GM15510 (cell line): ENCODE data around the gene ARHGEF2.

Experiments used
- POLR2A ChIP-seq: IDR thresholded peaks from 3 replicates; pipeline ENCODE4 v1.6.1; 2011; ENCODE audit warnings: borderline replicate concordance; ENCODE audit not compliant: insufficient read length; ENCODE audit errors: extremely low read depth

ARHGEF2 gene

DNA sequence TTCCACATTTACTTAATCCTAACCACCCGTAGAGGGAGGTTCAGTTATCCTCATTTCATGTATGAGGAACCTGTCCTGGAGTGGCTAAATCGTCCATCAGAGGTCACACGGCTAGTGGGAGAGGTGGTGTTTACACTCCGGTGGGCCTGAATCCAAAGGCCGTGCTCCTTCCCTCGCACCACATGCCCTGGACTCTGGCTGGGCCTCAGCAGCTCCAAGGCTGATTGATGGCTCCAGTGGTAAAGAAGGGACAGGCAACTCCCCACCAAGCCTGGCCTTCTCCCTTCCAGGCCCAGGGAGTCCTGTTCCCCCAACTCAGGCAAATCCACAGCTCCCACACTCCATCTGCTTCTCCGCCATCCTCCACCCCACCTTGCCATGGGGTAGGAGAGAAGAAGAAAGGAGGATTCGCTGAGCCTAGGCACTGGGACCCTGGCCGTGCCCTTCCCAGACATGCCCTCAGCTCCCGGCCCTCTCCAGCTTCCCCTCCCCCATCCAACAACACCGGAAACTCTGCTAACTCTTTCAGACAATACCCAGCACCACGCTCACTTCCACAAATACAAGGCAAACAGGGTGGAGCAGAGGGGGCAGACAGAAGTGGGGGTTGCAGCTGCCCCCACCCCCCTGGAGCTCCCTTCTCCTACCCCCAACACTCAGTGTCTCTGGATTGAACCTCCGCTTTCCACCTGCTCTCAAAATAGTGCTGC is 10.9 kb downstream of the ARHGEF2 start:
- TF ChIP-seq POLR2A: no peak

DNA sequence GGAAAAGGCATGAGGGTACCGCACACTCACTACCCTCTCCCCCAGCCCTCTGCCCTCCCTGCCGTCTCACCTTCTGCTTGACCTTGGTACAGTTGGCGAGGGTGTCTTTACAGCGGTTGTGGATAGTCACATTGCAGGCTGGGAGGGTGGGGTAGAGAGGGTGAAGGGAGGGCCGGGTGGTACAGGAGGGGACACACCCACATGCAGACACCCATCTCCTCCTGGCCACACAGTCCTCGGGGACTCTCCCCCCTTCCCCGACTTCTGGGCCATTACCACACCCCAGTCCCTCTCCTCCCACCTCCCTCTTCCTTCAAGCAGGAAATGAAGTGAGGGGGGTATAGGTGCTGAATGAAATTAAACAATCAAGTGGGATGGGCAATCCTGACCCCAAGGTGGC is 11.6 kb downstream of the ARHGEF2 start:
- no peak for TF ChIP-seq POLR2A

DNA sequence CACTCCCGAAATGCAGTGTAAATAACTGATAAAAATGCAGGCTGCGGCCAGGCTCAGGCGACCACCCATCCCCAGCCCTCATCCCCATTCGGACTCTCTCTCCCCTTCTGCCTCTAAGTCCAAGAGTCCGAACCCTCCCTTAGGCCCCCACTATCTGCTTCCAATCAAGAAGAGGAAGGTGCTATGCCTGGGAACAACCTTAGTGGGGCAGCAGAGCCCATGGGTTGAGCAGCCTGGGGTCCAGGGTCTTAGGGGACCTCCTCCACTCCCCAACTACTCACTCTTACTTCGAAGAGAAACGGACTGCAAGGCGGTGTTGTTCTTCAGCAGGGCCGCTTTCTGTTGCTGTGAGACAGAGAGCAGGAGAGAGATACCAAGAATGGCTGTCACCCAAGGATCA is 12.2 kb downstream of the ARHGEF2 start:
- no peak for TF ChIP-seq POLR2A

- TF ChIP-seq POLR2A: no peak
These were observed 14.2 kb downstream of the ARHGEF2 start for GRCh38 chr1:155964193-155964592.

DNA sequence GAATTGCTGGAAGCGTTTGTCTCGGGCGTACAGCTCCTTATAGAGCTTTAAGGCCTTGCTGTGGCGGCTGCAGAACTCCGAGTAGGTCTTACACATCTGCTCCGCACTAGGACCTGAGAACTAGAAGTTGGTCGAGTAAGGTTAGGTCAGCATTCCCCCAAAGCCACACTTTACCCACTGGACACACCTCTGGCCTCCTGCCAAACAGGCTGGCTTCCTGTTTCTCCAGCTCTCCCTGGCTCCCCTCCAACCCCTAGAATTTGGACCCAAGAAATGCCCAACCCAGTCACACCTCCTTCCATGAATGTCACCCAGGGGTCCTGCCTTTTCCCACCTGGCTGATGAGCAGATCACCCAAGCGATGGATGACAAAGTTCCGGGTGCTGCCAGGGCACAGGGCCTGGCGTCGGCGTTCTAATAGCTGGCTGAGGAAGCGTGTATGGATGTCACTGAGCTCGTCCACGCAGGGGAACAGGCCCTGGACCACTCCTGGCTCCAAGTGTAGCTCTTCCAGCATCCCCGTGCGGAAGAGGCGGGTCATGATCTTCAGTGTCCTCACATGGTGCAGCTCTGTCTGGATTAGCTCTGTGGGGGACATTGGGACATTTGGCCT is 15.6 kb downstream of the ARHGEF2 start:
- no peak for TF ChIP-seq POLR2A

- no peak for TF ChIP-seq POLR2A
These were observed 16.4 kb downstream of the ARHGEF2 start for GRCh38 chr1:155961937-155962336.

DNA sequence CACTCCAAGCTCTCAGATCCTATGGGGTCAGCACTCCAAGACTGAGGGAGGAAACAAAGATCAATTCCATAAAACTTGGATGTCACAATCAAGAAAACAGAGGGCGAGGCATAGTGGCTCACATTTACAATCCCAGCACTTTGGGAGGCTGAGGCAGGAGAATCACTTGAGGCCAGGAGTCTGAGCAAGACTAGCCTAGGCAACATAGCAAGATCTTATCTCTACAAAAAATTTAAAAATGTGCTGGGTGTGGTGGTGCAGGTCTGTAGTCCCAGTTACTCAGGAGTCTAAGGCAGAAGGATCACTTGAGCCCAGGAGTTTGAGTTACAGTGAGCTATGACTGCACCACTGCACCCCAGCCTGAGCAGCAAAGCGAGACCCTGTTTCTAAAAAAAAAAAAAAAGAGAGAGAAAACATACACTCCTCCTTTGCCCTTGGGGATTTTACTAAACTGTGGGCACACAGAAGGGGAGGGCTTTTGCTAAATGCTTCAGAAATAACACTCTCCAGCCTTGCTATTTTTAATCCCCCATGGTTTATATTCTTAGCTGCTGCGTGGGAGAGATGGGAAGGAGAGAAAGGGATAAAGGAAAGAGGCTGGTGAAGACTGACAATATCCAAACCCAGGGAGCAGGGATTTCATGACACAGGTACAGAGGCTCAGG is 18.1 kb downstream of the ARHGEF2 start:
- TF ChIP-seq POLR2A: no peak

DNA sequence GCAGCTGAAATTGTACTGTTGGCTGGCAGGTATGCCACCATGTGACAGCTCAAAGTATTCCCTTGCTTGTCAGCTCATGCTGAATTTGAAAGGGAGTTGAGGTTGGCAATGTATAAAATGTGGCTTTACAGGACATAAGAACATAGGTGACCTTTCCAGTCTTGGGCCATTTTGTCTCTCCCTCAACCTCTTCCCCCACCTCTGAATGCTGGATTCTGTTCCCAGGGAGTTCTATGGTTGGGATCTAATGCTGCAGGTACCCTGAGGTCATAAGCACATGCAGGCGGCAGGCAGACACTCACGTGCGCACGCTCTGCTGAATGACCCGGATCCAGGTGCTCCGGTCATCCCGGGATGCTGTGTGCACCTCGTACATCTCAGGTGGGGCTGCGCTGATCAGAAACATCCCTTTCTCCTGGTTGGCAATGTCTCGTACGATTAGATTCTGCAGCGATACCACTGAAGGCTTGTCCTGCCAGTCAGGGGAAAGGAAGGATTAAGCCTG is 20.9 kb downstream of the ARHGEF2 start:
- no peak for TF ChIP-seq POLR2A

- no peak for TF ChIP-seq POLR2A
These were observed 23.7 kb downstream of the ARHGEF2 start for GRCh38 chr1:155954645-155955044.

DNA sequence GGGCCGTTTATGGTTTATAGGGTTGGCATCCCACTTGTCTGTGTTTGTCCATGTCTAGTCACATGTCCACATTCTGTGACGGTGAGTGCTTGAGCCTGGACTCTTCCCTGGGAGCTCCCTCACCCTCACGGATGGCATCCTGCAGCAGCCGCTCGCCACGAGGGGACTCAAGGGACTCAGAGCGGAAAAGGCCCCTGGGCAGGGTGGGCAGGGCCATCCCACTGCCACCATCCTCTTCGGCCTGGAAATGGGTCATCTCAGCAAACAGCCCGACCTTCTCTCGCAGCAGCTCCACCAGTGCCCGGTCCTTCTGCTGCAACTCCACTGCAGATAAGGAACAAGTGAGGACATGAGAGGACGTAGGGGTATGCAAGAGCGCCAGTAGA is 25.8 kb downstream of the ARHGEF2 start:
- no peak for TF ChIP-seq POLR2A

- TF ChIP-seq POLR2A: no peak
These were observed 26.4 kb downstream of the ARHGEF2 start for GRCh38 chr1:155951753-155952504.

DNA sequence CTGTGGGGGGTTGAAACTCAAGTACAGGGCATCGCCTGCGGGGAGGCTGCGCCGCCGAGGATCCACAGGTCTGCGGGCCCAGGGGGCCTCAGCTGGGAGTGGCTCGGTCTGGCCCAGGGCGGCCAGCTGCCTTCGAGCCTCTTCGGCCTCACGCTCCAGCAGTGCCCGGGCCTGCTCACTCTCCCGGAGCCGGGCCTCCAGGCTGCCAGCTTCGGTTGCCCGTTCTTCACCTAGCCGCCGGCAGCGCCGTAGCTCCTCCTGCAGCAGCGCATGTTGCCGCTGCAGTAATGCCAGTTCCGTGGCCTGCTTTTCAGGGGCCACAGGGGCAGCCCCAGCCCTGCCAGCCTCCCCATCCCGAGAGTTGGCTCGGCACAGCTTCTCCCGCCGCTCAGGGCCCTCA is 27.5 kb downstream of the ARHGEF2 start:
- no peak for TF ChIP-seq POLR2A

GRCh38 chr1:155947741-155948140 is 30.6 kb downstream of the ARHGEF2 start:
- no peak for TF ChIP-seq POLR2A

GRCh38 chr1:155947292-155947691 is 31.1 kb downstream of the ARHGEF2 start:
- TF ChIP-seq POLR2A: no peak

GRCh38 chr1:155946633-155947219 is 31.6 kb downstream of the ARHGEF2 start:
- TF ChIP-seq POLR2A: no peak
